ENCODE results near the gene UCKL1.

- TF ChIP-seq GATA3 (IDR thresholded peaks at IDR 0.05; ENCODE audit: low read depth, low read length) (no peak), GATA2 (IDR thresholded peaks at IDR 0.05; ENCODE audit: low read depth, low read length) (no peak)
Observed at GRCh38 chr20:63891061-63892002, 64.9 kb downstream of the UCKL1 start.

All from SH-SY5Y (cell line).